AG20443 (cell line): ENCODE results near the gene ADGRV1.
"Not testable (repeated sequence)": the region's sequence is repeated elsewhere in the genome, so short reads cannot be mapped to it uniquely, and the experiment has no call there.

Source experiments
- DNase-seq: peaks from one replicate; pipeline ENCODE4 v3.0.0; 2012; ENCODE audit warnings: low spot score, mixed read lengths

Gene ADGRV1

DNA sequence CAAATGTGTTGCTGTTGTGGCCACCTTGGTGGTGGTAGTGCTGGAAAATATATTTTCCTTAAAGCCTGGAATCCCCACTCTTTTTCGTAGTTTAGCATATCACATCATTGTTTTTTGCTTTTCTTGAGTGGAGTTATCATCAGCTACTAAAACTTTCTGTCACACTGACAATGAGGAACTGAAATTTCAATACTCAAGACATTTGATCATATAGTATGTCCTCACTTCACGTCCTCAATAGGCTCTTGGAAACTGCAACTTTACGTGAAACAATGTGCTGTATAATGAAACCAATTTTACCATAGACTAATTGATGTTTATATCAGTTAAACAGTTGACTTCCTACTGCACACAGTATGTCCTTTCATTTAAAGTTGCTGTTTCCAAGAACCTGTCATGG, 265.8 kb downstream of the ADGRV1 start:
- no peak for DNase-seq

DNA sequence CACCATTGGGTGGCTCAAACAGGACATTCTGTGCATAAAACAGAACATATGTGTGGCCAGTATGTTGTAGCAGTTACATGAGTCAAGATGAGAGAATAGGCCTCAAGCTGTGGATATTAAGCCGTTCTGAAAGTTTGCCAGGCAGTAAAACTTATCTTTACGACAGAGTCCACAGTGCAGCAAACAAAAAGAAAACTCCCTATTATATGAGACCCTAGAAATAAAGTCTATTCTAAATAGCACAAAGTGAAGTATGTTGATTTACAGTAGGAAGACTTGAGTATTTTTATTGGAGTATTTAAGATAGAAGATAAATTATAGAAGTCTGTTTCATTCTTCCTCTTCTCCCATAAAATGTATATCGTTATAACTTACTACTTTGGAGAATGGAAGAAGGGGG, 271.5 kb downstream of the ADGRV1 start:
- DNase-seq: no peak

DNA sequence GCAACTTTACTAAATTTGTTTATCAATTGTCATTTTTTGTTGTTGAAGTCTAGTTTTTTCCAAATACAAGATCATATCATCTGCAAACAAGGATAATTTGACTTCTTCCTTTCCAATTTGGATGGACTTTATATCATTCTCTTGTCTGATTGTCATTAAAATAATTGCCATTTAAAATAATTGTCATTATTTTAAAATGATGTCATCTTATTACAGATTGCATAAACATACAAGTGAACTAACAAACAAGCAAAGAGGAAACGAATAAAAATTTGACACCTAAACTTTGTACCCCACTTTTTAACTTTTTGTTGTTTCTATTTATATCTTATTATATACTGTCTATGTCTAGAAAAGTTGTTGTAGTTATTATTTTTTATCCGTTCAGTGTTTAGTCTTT, 275.2 kb downstream of the ADGRV1 start:
- no peak for DNase-seq

GRCh38 chr5:90834711-90835110, 276.1 kb downstream of the ADGRV1 start:
- no peak for DNase-seq

GRCh38 chr5:90843443-90843842, 284.8 kb downstream of the ADGRV1 start:
- no peak for DNase-seq

- DNase-seq: no peak
These were observed 286.3 kb downstream of the ADGRV1 start for GRCh38 chr5:90844931-90845330.

DNA sequence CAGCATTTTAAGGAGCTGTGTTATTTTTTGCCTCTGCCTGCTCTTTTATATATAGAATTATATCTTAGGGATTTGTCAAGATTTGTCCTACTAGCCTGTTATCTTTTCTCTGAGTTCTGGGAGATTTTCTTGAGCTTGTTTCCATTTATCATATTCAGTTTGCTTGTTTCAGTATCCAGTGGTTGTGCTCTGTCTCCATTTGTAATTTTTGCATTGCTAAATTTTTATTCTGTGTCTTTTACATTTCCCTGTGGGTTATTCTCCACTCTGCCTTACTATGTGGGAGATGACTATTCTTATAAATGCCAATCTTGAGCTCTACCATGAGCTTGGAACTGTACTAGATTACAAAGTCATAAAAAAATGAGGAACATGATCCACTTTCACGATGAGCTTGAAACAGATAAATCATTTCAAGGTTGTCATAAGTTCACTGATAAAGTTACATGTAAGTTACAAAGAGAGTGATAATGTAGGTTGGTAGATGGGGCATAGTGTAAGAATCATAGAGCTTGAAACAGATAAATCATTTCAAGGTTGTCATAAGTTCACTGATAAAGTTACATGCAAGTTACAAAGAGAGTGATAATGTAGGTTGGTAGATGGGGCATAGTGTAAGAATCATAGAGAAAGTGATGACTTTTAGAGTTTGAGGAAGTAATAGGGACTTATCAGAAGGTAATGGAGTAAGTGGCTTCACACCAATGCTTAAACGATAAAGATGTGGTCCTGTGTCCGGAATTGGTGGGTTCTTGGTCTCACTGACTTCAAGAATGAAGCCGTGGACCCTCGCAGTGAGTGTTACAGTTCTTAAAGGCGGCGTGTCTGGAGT, 287.3 kb downstream of the ADGRV1 start:
- no peak for DNase-seq

DNA sequence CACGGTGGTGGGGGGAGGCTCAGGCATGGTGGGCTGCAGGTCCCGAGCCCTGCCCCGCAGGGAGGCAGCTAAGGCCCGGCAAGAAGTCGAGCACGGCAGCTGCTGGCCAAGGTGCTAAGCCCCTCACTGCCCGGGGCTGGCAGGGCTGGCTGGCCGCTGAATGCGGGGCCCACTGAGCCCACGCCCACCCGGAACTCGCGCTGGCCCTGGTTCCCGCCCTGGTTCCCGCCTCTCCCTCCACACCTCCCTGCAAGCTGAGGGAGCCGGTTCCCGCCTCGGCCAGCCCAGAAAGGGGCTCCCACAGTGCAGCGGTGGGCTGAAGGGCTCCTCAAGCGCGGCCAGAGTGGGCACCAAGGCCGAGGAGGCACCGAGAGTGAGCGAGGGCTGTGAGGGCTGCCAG, 289.0 kb downstream of the ADGRV1 start:
- DNase-seq: not testable (repeated sequence)

GRCh38 chr5:90849939-90850338, 291.3 kb downstream of the ADGRV1 start:
- no peak for DNase-seq

DNA sequence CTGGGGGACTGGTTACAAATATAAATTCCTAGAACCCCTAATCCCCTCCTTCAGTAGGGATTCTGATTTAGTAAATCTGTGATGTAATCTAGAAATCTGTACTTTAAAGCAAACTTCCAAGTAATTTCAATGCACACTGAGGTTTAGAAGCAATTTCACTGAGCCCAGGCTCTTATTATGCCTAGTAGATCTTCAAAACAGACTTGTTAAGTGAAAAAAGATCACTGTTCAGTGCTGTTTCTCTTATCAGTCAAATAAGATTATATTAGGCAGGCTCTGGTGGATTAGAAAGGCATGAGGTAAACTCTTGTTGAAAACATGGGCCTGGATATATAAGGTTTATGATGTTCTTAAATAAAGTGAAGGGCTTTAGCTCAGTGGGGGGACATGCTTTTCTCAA, 293.9 kb downstream of the ADGRV1 start:
- DNase-seq: no peak

- no peak for DNase-seq
These were observed 295.2 kb downstream of the ADGRV1 start for GRCh38 chr5:90853750-90854149.

- no peak for DNase-seq
These were observed 295.6 kb downstream of the ADGRV1 start for GRCh38 chr5:90854169-90854568.

GRCh38 chr5:90855296-90856010, 296.9 kb downstream of the ADGRV1 start:
- DNase-seq: no peak

DNA sequence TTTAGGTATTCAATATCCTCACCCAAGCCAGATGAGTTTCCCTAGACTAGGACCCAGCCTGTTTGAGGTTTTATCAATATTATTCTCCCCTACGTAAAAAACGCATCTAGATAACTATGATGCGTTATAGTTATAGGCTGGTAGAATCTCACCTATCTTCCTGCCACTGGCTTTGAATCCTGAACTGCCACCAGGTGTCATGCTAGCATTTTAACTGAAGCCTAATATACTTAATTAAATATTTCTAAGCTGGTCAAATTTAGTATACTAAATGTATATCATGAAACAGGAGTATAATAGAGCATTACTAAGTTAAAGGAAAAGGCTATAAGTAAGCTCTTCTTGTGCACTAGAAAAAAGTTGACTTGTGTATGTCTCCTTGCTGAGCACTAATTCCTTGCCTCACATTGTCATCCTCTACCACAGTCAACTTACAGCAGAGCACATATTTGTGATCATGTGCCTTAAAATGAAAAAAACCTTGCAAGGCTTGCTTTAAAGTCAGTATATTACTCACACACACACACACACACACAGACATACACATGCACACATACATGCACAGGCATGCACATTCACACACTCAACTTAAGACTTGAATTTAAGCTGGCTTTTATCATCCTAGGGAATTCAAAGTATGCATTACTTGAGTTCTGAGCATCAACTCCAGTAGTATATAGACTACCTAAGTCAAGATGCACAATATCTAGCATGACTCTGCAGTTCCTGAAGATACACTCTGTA, 303.4 kb downstream of the ADGRV1 start:
- no peak for DNase-seq

GRCh38 chr5:90865180-90865579, 306.6 kb downstream of the ADGRV1 start:
- DNase-seq: no peak

GRCh38 chr5:90866333-90866732, 307.7 kb downstream of the ADGRV1 start:
- DNase-seq: peak; percentile 28

DNA sequence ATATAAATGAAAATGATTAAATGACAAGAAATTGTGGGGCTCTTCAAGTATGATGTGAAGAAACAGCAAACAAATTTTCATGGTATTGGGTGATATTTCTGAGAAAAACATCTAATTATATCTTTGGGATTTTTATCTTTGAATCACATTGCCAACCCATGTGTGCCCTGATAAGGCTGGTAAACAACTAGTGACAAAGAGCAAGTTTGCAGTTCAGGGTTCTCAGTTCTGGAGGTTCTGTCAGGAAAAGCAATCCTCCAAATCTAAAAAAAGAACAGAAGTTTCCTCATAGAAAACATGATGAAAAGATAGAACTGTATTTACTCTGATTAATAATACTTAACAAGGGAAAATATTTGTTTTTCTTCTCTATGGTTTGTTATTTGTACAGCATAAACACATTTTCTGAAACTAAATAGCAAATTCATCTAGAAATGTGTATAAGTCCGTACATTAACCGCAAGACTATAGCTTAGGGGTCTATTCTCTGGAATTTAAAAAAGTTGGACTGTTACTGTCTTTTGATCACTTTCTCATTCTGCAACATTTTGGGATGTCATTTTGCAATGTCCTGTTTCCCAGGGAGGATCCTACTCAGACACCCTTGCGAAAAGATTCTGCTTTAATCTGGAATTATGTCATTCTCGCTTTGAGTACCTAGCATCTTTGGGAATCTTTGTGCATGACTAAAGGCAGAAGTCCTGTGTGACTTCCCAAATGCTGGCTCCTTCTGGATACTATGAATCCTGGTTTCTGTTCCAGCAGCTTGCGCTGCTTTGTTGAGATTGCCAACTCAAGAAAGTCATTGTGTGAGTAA, 308.5 kb downstream of the ADGRV1 start:
- peak; percentile 43 for DNase-seq

GRCh38 chr5:90868799-90869198, 310.2 kb downstream of the ADGRV1 start:
- no peak for DNase-seq

- no peak for DNase-seq
These were observed 312.9 kb downstream of the ADGRV1 start for GRCh38 chr5:90871391-90871991.

DNA sequence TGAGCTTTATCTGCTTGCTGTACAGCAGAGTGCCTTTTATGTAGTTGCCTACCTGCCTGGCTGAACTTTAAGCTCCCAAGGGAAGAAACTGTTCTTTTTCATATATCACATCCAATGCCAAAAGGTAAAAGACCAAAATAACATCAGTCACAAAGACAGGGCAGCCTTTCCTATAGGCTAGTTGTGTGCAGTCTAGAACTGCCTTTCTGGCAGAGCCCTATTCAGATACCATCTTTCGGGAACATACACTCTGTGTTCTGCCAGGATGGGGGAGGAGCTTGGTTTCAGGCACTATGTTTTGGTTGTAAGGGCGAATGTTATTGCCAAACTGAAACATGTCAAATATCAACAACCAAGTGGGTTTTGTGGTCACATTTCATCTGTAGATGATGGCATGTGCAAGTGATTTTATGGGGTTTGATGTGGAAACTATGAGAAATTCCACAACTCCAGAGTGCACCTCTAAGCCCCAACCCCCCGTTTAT, 314.5 kb downstream of the ADGRV1 start:
- no peak for DNase-seq

DNA sequence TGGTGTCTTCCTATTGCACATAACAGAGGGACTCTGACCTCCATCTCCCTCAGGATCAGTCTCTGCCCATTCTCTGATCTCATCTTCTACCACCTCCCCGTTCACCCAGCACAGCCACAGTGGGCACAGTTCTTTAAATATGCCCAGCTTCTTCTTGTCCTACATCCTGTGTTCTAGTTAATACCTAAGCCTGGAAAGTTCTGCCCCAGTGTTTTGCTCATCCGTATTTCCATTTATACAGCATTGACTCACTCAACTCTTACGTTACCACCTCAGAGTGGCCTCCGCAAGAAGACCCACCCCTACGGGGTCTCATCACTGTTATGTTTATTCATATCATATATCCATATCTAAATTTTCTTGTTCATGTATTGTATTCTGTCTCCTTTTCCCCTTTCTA, 315.5 kb downstream of the ADGRV1 start:
- no peak for DNase-seq
